Stimulated activated CD8-positive, alpha-beta memory T cell treated with anti-CD3 and anti-CD28 coated beads, Interleukin-2, amount 100 ng/mL, for 1 hour (primary cell): ENCODE data around the gene GOLT1A.
"Not testable (repeated sequence)": the region's sequence is repeated elsewhere in the genome, so short reads cannot be mapped to it uniquely, and the experiment has no call there.

Source experiments
- DNase-seq, 2 donors: peaks; one replicate each; pipeline ENCODE4 v3.0.0-alpha.2; 2020; ENCODE audit warnings: low read depth in 2 of 2

Gene GOLT1A

GRCh38 chr1:204248954-204249353, 35.2 kb upstream of the GOLT1A start:
- DNase-seq = no peak

DNA sequence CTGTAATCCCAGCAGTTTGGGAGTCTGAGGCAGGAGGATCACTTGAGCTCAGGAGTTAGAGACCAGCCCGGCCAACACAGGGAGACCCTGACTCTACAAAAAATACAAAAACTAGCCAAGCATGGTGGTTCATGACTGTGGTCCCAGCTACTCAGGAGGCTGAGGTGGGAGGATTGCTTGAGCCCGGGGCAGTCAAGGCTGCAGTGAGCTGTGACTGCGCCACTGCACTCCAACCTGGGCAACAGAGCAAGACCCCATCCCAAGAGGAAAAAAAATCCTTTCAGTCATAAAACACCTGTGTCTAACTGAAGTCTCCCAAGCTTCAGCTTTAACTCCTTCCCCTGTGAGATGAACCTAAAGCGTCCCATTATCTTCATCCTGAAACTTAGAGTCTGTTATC, 33.1 kb upstream of the GOLT1A start:
- DNase-seq = no peak

DNA sequence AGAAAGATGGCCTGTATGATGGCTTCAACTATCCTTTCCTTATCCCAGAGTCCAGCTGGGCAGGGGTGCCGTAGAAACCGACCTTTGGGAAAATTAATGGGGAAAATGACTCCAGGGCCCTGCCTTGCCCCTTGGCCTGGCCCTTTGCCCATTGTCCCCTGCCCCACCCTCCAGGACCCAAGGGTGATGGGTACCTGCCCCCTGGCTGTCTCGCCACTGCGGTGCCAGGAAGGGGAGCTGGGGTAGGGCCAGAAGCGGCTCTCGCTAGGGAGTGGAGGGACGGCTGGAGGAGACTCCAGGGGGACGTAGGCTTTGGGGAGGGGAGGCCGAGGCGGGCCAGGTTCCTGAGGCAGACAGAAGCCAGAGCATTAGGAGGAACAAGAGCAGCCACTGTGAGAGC, 29.1 kb upstream of the GOLT1A start:
- no peak for DNase-seq

- DNase-seq = no peak
Measured at GRCh38 chr1:204241914-204242313, 28.1 kb upstream of the GOLT1A start.

DNA sequence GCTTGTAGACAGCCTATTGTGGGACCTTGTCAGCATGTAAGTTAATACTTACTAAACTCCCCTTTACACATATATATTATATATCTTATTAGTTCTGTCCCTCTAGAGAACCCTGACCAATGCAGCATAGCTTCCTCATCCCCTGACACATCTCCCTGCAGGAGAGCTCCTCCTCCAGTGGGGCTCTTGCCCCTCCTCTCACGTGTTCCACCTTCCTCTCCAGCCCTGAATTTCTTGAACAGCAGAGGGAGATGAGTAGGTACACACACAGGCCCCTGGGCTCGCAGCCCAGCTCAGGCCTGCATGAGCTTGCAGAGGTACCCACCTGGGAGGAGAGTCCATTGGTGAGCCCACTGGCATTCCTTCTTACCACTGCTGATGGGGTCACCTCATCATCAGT, 27.3 kb upstream of the GOLT1A start:
- DNase-seq = no peak

- DNase-seq = no peak
Measured at GRCh38 chr1:204240233-204240632, 26.4 kb upstream of the GOLT1A start.

DNA sequence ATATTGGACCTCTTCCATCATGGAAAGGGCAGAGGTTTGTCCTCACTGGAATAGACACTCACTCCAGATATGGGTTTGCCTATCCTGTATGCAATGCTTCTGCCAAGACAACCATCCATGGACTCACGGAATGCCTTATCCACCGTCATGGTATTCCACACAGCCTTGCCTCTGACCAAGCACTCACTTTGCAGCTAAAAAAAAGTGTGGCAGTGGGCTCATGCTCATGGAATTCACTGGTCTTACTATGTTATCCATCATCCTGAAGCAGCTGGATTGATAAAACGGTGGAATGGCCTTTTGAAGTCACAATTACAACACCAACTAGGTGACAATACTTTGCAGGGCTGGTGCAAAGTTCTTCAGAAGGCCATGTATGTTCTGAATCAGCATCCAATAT, 25.6 kb upstream of the GOLT1A start:
- DNase-seq = not testable (repeated sequence)

GRCh38 chr1:204238520-204238919, 24.7 kb upstream of the GOLT1A start:
- DNase-seq = not testable (repeated sequence)

GRCh38 chr1:204237515-204237914, 23.7 kb upstream of the GOLT1A start:
- not testable (repeated sequence) for DNase-seq

DNA sequence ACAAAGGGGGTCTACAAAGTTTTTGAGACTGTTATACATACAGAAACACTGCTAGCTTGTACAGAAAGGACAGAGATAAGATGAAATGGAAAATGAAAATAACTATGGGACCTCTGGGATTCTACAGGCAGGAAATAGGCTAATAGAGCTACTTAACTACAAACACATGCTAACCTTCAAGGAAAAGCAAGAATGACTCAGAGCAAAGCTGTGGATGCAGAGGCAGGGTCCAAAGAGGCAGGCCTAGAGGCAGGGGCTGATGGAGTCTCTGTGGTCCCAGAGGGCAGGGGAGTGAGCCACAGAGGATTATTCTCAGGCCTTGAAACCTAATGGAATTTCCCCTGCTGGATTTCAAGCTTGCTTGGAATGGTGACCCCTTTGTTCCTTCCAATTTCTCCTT, 18.7 kb upstream of the GOLT1A start:
- DNase-seq = no peak

- no peak for DNase-seq
Measured at GRCh38 chr1:204230211-204230610, 16.4 kb upstream of the GOLT1A start.

- no peak for DNase-seq
Measured at GRCh38 chr1:204228896-204229295, 15.1 kb upstream of the GOLT1A start.

DNA sequence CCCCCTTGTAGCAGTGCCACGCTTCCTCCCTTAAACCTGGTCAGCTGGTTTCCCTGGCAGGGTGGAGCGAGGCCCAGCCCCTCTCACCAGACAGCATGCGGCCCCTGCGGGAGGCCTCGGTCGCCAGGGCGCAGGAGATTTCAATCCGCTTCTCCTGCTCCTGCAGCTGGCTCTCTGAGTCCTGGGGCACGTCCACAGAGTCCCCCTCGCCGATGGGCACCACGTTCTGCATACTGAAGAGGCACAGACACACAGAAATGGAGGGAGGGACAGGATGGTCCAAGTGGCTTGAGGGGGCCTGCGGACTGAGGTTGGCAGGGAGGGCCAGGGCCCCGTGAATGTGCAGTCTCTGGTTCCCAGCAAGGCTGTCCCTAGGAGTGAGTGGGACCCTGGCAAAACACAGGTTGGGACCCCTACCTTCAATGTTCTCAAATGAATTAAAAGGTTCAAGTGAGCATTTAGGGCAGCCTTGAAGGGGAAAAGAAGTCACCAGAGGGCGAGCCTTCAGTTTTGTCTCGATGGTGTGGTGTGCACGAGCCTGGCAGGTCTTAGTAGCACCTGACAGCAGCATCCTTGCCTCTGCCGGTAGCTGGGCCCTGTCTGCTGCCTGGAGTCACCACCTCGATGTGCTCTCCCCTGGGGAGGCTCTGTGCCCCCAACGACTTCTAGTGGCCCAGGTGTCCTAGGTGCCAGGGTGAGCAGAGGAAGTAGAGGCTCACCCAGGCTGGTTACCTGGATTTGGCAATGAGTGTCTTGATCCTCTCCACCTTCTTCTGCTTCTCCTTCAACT, 14.4 kb upstream of the GOLT1A start:
- DNase-seq = no peak

DNA sequence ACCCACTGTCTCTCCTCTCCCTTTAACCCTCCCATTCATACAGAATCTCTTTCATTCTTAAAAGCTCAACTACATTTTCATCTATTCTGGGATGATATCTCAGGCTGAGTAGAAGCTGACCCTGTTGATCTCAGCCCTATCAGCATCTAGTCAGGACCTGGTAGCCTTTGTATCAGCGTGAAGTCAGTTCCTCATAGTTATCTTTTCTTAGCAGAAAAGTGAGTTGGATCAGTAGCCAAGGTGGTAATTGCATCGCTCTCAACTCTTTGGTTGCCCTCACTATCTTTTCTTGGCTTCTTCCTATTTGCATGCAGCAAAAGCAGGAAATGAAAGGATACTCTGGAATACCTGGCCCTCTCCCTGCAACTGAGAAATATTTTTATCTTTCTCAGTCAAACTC, 13.6 kb upstream of the GOLT1A start:
- DNase-seq = no peak

GRCh38 chr1:204225841-204226735, 12.3 kb upstream of the GOLT1A start:
- no peak for DNase-seq

DNA sequence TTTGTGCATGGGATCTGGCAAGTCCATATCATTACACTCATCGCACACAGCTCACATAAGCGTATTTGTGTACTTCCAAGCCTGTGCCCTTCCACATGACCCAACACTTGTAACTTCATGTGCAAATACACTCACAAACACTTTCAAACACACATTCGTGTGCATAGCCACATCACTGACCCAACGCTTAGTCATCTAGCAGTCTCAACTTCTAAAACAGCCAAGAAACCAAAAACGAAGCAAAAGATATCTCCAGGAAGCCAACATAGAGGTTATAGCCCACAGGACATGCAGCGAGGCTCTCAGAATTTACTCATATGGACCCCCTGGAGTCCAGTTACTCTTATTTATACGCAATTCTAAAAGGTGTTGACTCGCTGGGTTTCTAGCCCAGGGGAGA, 10.9 kb upstream of the GOLT1A start:
- DNase-seq = no peak

DNA sequence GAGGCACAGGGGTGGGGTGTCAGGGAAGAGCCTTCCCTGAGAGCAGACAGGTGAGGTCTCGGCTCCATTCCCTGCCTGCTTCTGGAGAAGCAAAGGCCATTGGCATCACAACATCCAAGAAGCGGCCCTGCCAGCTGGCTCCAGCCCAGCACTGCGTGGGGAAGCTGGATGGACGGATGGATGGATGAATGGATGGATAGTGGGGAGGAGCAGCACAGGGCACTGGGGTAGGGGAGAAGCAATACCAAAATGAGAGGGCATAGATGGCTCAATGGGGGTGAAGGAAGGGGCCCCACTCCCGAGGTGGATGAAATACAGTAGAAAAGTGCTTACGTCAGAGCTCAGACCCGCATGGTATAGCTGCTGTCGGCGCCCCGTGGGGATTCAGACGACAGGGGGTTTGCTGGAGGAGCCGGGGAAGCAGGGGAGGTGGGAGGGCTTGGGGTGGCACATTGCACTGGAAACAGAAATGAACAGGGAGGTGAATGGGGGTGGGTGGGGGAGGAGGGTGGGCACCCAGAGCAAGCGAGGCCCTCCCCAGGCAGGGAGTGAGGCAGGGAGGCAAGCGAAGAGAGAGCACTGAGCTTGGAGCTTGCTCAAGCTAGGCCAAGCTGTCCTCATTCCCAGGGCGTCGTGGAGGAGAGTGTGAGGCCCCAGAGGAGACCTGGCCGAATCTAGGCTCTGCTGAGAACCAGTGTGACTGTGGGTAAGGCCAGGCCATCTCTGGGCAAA, 9.5 kb upstream of the GOLT1A start:
- DNase-seq = no peak

DNA sequence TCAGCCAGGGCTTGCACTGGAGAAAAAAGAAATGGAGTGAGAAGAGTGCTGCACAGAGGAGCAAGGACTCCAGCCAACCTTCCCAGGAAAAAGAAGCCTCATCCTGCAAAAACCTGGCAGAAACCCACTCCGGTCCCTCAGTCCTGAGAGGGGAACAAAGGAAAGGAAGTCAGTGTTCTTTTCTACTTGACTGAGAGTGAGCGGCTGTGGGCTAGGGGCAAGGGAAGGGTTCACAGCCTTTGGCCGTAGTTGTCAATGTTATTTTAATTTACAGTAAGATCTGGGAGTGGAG, 8.9 kb upstream of the GOLT1A start:
- DNase-seq = no peak

GRCh38 chr1:204222006-204222763, 8.4 kb upstream of the GOLT1A start:
- no peak for DNase-seq

DNA sequence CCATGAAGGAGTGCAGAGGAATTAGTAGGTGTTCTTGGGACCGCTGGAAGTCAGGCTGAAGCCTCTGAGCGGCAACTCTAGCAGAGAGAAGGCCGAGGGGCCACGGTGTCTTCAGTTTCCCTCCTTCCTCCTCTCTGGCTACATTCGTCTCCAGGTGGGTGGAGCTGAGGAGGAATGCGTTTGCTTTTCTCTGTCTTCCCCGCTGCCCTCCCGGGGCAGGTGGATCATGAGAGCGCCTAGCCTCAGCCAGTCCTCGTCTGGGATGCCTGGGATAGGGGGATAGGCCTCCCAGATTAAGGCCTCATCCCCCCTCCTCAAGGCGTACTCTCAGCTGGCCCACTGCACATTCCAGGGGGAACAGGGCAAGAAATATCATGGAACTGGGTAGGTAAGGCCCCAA, 7.5 kb upstream of the GOLT1A start:
- DNase-seq = no peak

DNA sequence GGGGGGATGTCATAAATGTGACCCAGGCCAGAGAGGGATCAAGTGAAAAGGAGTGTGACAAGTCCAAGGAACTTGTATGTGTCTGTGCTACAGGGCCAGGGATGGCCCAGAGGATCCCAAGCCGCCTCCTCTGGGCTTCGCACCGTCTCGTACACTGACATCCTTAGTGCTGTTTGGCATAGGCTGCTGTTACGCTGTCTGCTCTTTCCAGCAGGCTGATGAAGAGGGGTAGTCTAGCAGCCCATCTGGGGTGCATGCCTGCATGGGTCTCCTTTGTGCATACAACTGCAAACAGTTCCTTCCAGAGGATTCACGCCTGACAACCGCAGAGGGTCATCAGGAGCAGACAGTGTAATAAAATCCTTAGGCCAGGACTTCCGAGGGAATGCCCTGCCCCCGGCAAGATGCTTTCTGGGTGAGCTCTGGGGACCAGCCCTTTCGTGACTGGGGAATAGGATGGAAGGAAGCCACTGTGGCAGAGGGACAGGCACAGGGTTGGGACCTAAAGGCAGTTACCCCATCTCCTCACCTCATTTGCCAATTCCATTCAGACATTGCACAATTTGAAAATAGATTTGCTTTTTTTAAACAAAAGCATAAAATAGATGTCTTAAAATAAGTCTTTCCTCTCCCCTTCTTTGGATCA, 6.3 kb upstream of the GOLT1A start:
- no peak for DNase-seq
